HCT116 (cell line): ENCODE measurements around the gene PHF8.

ENCODE experiments used
- EZH2 ChIP-seq: fragments of 200-600 bp; sonication (generic); IDR thresholded peaks from 2 replicates; pipeline ENCODE4 v1.6.1; 2017; ENCODE audit warnings: antibody characterized with exemption, mixed run types
- POLR2A ChIP-seq: IDR thresholded peaks from 2 replicates; pipeline ENCODE4 v1.7.0; 2011; ENCODE audit warnings: borderline replicate concordance; ENCODE audit not compliant: insufficient read depth, insufficient read length; ENCODE audit errors: extremely low read depth
- SP1 ChIP-seq: IDR thresholded peaks from 2 replicates; pipeline ENCODE4 v1.6.1; 2012; ENCODE audit warnings: low read depth
- ZFX ChIP-seq: fragments of 450-650 bp; IDR thresholded peaks from 2 replicates; pipeline ENCODE4 v1.6.1; 2017
- ZNF274 ChIP-seq: fragments of 200-500 bp; sonication (Bioruptor generic); IDR thresholded peaks from 2 replicates; pipeline ENCODE4 v1.6.1; 2014; ENCODE audit warnings: mild to moderate bottlenecking, low read depth, low read length, inconsistent platforms
- TF ChIP-seq, protein P1 (sequence below): IDR thresholded peaks from 2 replicates; pipeline ENCODE4 v1.6.1; 2011; ENCODE audit warnings: mild to moderate bottlenecking, low read length, moderate library complexity; ENCODE audit not compliant: insufficient replicate concordance; ENCODE audit errors: extremely low read depth

GRCh38 chrX:53918702-53919101 is 125.6 kb downstream of the PHF8 start:
- TF ChIP-seq SP1 = no peak
- no peak for TF ChIP-seq ZFX
- TF ChIP-seq POLR2A = no peak
- no peak for TF ChIP-seq EZH2
- TF ChIP-seq, protein P1, sequence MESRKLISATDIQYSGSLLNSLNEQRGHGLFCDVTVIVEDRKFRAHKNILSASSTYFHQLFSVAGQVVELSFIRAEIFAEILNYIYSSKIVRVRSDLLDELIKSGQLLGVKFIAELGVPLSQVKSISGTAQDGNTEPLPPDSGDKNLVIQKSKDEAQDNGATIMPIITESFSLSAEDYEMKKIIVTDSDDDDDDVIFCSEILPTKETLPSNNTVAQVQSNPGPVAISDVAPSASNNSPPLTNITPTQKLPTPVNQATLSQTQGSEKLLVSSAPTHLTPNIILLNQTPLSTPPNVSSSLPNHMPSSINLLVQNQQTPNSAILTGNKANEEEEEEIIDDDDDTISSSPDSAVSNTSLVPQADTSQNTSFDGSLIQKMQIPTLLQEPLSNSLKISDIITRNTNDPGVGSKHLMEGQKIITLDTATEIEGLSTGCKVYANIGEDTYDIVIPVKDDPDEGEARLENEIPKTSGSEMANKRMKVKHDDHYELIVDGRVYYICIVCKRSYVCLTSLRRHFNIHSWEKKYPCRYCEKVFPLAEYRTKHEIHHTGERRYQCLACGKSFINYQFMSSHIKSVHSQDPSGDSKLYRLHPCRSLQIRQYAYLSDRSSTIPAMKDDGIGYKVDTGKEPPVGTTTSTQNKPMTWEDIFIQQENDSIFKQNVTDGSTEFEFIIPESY = no peak
- TF ChIP-seq ZNF274 = no peak
